ENCODE results near the gene PARPBP. TPM values are rescaled to one million over a fixed set of nuclear protein-coding genes. Genes with fewer than 3 reads are reported as not detected.

Gene PARPBP
- total and polyA plus RNA-seq, 2 donors (not counting 1 experiment from before 2014, with no cell fraction given) = 1.2 to 5.2 TPM

GRCh38 chr12:102232036-102232435 lies 112.1 kb downstream of the PARPBP start:
- Histone ChIP-seq H3K4me2 (replicated peaks; ENCODE audit: low read depth, low read length, poor library complexity, severe bottlenecking) (no peak overlapping the region), H3K4me1 (ENCODE audit: control insufficient read depth in 2 of 2, insufficient read depth in 2 of 2, low read length in 2 of 2) (no peaks in the 10 kb centered on the region), H2AFZ (ENCODE audit: insufficient read depth, low read depth, low read length, poor library complexity, severe bottlenecking) (no peak overlapping the region), H3K9me3 (ENCODE audit: control extremely low read depth in 1 of 3, control insufficient read depth in 2 of 3, insufficient read depth in 1 of 3, low read length in 2 of 3) (no peaks in the 10 kb centered on the region), H4K20me1 (ENCODE audit: control insufficient read depth, insufficient read depth, low read length, poor library complexity, severe bottlenecking) (no peaks in the 10 kb centered on the region), H3K27me3 (replicated peaks in 1 of 4; ENCODE audit: control extremely low read depth in 1 of 4, control insufficient read depth in 3 of 4, insufficient read depth in 4 of 4, low read length in 3 of 4) (peaks cover 0 to 3% (median 0%) of the 10 kb centered on the region in 4 experiments), H3K27ac (ENCODE audit: low read length in 2 of 2) (no peak overlapping the region), H3K9ac (ENCODE audit: low read length) (no peak overlapping the region), H3K79me2 (ENCODE audit: control insufficient read depth, insufficient read depth, low read length) (no peaks in the 10 kb centered on the region), H3K4me3 (ENCODE audit: control extremely low read depth in 1 of 5, extremely low read depth in 1 of 5, insufficient read depth in 1 of 5, low read depth in 2 of 5, low read length in 4 of 5) (no peak overlapping the region), H3K36me3 (replicated peaks in 1 of 2; ENCODE audit: control extremely low read depth in 1 of 2, control insufficient read depth in 1 of 2, extremely low read depth in 1 of 2, insufficient read depth in 2 of 2, low read length in 1 of 2) (no peaks in the 10 kb centered on the region)
- Mint-ChIP-seq H3K4me1 (no peaks in the 10 kb centered on the region), H3K9me3 (ENCODE audit: insufficient read depth) (no peaks in the 10 kb centered on the region), H3K4me3 (no peak overlapping the region), H3K27ac (no peak overlapping the region), H3K27me3 (peaks cover 22% of the 10 kb centered on the region)
- ChIA-PET POLR2A (no interaction called here), CTCF (no interaction called here)
- ATAC-seq (ENCODE audit: low read depth) = no peak
- no peak for DNase-seq
- TF ChIP-seq, protein P1, sequence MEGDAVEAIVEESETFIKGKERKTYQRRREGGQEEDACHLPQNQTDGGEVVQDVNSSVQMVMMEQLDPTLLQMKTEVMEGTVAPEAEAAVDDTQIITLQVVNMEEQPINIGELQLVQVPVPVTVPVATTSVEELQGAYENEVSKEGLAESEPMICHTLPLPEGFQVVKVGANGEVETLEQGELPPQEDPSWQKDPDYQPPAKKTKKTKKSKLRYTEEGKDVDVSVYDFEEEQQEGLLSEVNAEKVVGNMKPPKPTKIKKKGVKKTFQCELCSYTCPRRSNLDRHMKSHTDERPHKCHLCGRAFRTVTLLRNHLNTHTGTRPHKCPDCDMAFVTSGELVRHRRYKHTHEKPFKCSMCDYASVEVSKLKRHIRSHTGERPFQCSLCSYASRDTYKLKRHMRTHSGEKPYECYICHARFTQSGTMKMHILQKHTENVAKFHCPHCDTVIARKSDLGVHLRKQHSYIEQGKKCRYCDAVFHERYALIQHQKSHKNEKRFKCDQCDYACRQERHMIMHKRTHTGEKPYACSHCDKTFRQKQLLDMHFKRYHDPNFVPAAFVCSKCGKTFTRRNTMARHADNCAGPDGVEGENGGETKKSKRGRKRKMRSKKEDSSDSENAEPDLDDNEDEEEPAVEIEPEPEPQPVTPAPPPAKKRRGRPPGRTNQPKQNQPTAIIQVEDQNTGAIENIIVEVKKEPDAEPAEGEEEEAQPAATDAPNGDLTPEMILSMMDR (IDR thresholded peaks at IDR 0.05) = no peak
- intact Hi-C loops (cut with micrococcal nuclease) = no loop called here

DNA sequence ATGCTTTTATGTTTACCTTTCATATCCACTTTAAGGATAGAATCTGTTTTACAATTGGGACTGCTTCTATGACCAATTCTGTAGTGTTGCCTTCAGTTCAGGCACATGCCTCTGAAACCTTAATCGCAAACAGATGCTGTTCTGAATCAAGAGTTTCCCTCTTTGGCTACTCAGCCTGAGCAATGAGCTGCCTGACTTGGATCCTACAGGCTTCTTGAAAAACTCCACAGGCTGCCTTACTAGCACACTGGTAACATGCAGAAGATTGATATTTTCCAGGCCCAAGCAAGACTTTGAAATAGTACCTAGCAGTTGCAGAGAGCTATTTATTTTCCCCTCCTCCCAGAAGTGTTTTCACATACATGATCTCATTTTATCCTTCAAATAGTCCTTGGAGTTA lies 112.5 kb downstream of the PARPBP start:
- no peak overlapping the region for H3K4me3 ChIP-seq (ENCODE audit: control extremely low read depth in 1 of 5, extremely low read depth in 1 of 5, insufficient read depth in 1 of 5, low read depth in 2 of 5, low read length in 4 of 5)
- no peak for TF ChIP-seq EZH2 (IDR thresholded peaks at IDR 0.05; ENCODE audit: borderline replicate concordance, insufficient read depth, low read depth, low read length, poor library complexity, severe bottlenecking)
- TF ChIP-seq, protein P1 (IDR thresholded peaks at IDR 0.05) = no peak
- H3K36me3 ChIP-seq (replicated peaks in 1 of 2; ENCODE audit: control extremely low read depth in 1 of 2, control insufficient read depth in 1 of 2, extremely low read depth in 1 of 2, insufficient read depth in 2 of 2, low read length in 1 of 2) = no peaks in the 10 kb centered on the region
- Mint-ChIP-seq H3K4me3 (no peak overlapping the region), H3K27ac (no peak overlapping the region), H3K4me1 (no peaks in the 10 kb centered on the region), H3K27me3 (peaks cover 25% of the 10 kb centered on the region), H3K9me3 (ENCODE audit: insufficient read depth) (no peaks in the 10 kb centered on the region)
- no peaks in the 10 kb centered on the region for H3K79me2 ChIP-seq (ENCODE audit: control insufficient read depth, insufficient read depth, low read length)
- H3K27me3 ChIP-seq (replicated peaks in 1 of 4; ENCODE audit: control extremely low read depth in 1 of 4, control insufficient read depth in 3 of 4, insufficient read depth in 4 of 4, low read length in 3 of 4) = peaks cover 0 to 3% (median 0%) of the 10 kb centered on the region in 4 experiments
- H3K9ac ChIP-seq (ENCODE audit: low read length) = no peak overlapping the region
- CTCF ChIA-PET = no interaction called here
- intact Hi-C loops (cut with micrococcal nuclease) = no loop called here
- no peak overlapping the region for H3K27ac ChIP-seq (ENCODE audit: low read length in 2 of 2)
- WGBS (ENCODE audit: insufficient coverage) = 94% methylated on average over 1 of the region's 1 CpG
- POLR2A ChIA-PET = no interaction called here
- H3K4me1 ChIP-seq (ENCODE audit: control insufficient read depth in 2 of 2, insufficient read depth in 2 of 2, low read length in 2 of 2) = no peaks in the 10 kb centered on the region
- no peaks in the 10 kb centered on the region for H3K9me3 ChIP-seq (ENCODE audit: control extremely low read depth in 1 of 3, control insufficient read depth in 2 of 3, insufficient read depth in 1 of 3, low read length in 2 of 3)
- DNase-seq (no peak), ATAC-seq (ENCODE audit: low read depth) (no peak)
- no peaks in the 10 kb centered on the region for H4K20me1 ChIP-seq (ENCODE audit: control insufficient read depth, insufficient read depth, low read length, poor library complexity, severe bottlenecking)
- H2AFZ ChIP-seq (ENCODE audit: insufficient read depth, low read depth, low read length, poor library complexity, severe bottlenecking) = no peak overlapping the region
- no peak overlapping the region for H3K4me2 ChIP-seq (replicated peaks; ENCODE audit: low read depth, low read length, poor library complexity, severe bottlenecking)

All from B cell (primary cell).